A549 (cell line): ENCODE results near the gene PRX. TPM values are rescaled to one million over a fixed set of nuclear protein-coding genes. Genes with fewer than 3 reads are reported as not detected.

Experiments used
- ATAC-seq, 2 experiments: fragments of 200-7000 bp in 1 of 2; fragments of >200 bp in 1 of 2; cut with Nextera tagmentation in 1 of 2; cut with Tn5 transposase in 1 of 2; 3 replicates each; pipeline versions ENCODE4 v1.8.0 to v1.9.1; 2018 to 2020; ENCODE audit warnings: mild to moderate bottlenecking in 1 of 2, moderate library complexity in 1 of 2
- CTCF ChIA-PET: fragments of 300-600 bp; sonication (Branson Sonifier 250); formaldehyde crosslinking; extraction: SDS; loops from one replicate; lab custom pipeline; 2021; ENCODE audit warnings: antibody characterized with exemption, inconsistent platforms; lab: Yijun Ruan, JAX
- POLR2A ChIA-PET: fragments of 350-600 bp; formaldehyde crosslinking; extraction: SDS; loops from one replicate; lab custom pipeline; 2021; ENCODE audit warnings: antibody characterized with exemption, inconsistent platforms; lab: Yijun Ruan, JAX
- DNase-seq, 2 experiments: peaks; one replicate each; pipeline versions ENCODE4 v3.0.0 to v3.0.0-alpha.2; 2011 to 2016; ENCODE audit warnings: low read depth in 1 of 2, low spot score in 1 of 2
- FAIRE-seq: peaks from 2 replicates; lab custom pipeline; 2011; peaks lifted over from hg19 to GRCh38; lab: Jason Lieb, UNC
- H3K27ac ChIP-seq, 2 experiments: fragments of >200 bp; sonication (Bioruptor Twin); formaldehyde crosslinking; 3 replicates each; pipeline ENCODE4 v1.5.1; 2016 to 2017
- H3K4me1 ChIP-seq: fragments of >200 bp; sonication (Bioruptor Twin); formaldehyde crosslinking; 3 replicates; pipeline ENCODE4 v1.6.1; 2016
- H3K4me2 ChIP-seq: fragments of >200 bp; sonication (Bioruptor Twin); formaldehyde crosslinking; 3 replicates; pipeline ENCODE4 v1.6.1; 2016
- H3K4me3 ChIP-seq: fragments of >200 bp; sonication (Bioruptor Twin); formaldehyde crosslinking; 3 replicates; pipeline ENCODE4 v1.5.1; 2016
- H3K9me3 ChIP-seq: fragments of >200 bp; sonication (Bioruptor Twin); formaldehyde crosslinking; 3 replicates; pipeline ENCODE4 v1.6.1; 2016
- CBX2 ChIP-seq: fragments of 200-600 bp; sonication (generic); IDR thresholded peaks from 2 replicates; pipeline ENCODE4 v1.6.1; 2016; ENCODE audit warnings: low read depth, mild to moderate bottlenecking, borderline replicate concordance
- CHD4 ChIP-seq: fragments of 200-600 bp; sonication (generic); IDR thresholded peaks from 2 replicates; pipeline ENCODE4 v1.6.1; 2016; ENCODE audit warnings: antibody characterized with exemption, mild to moderate bottlenecking, borderline replicate concordance
- CTCF ChIP-seq: fragments of >200 bp; sonication (Bioruptor Twin); formaldehyde crosslinking; IDR thresholded peaks from 3 replicates; pipeline ENCODE4 v1.5.1; 2016
- EP300 ChIP-seq, 2 experiments: fragments of >200 bp; sonication (Bioruptor Twin); formaldehyde crosslinking; IDR thresholded peaks; 2 replicates in 1 of 2; 3 replicates in 1 of 2; pipeline ENCODE4 v1.6.1; 2016 to 2017
- ESRRA ChIP-seq: fragments of 150-350 bp; IDR thresholded peaks from 2 replicates; pipeline ENCODE4 v1.6.1; 2014; ENCODE audit warnings: mild to moderate bottlenecking, low read length, borderline replicate concordance
- FOSB ChIP-seq: fragments of 250-450 bp; sonication (Bioruptor Pico); IDR thresholded peaks from 2 replicates; pipeline ENCODE4 v1.5.0; 2020; ENCODE audit warnings: mild to moderate bottlenecking, moderate library complexity
- HEYL ChIP-seq: fragments of 250-450 bp; sonication (Bioruptor Pico); IDR thresholded peaks from 2 replicates; pipeline ENCODE4 v1.8.0; 2021; ENCODE audit warnings: mild to moderate bottlenecking, moderate library complexity
- HMGXB4 ChIP-seq: fragments of 250-450 bp; sonication (Bioruptor Pico); IDR thresholded peaks from 2 replicates; pipeline ENCODE4 v1.5.0; 2021; ENCODE audit warnings: mild to moderate bottlenecking, moderate library complexity, borderline replicate concordance
- JUN ChIP-seq, 2 experiments: fragments of >200 bp; sonication (Bioruptor Twin); formaldehyde crosslinking; IDR thresholded peaks; 2 replicates in 1 of 2; 3 replicates in 1 of 2; pipeline ENCODE4 v1.6.1; 2016 to 2017
- KDM1A ChIP-seq: fragments of 200-600 bp; sonication (generic); IDR thresholded peaks from 2 replicates; pipeline ENCODE4 v1.6.1; 2016; ENCODE audit warnings: low read depth, mild to moderate bottlenecking
- KDM5A ChIP-seq: fragments of 200-600 bp; sonication (generic); IDR thresholded peaks from 2 replicates; pipeline ENCODE4 v1.6.1; 2016; ENCODE audit warnings: antibody characterized with exemption, mild to moderate bottlenecking
- MAZ ChIP-seq: fragments of 150-350 bp; IDR thresholded peaks from 2 replicates; pipeline ENCODE4 v1.6.1; 2014; ENCODE audit warnings: antibody characterized with exemption, low read depth, low read length, borderline replicate concordance
- MYC ChIP-seq: IDR thresholded peaks from 2 replicates; pipeline ENCODE4 v1.6.1; 2012; ENCODE audit warnings: mild to moderate bottlenecking, inconsistent platforms, low read length, improper control_type of control experiment, borderline replicate concordance
- NPAS2 ChIP-seq: fragments of 250-450 bp; sonication (Bioruptor Pico); IDR thresholded peaks from 2 replicates; pipeline ENCODE4 v1.8.0; 2022; ENCODE audit warnings: mild to moderate bottlenecking, moderate library complexity, borderline replicate concordance
- RAD21 ChIP-seq, 2 experiments: fragments of >200 bp in 1 of 2; sonication (Bioruptor Twin) in 1 of 2; formaldehyde crosslinking in 1 of 2; IDR thresholded peaks in 1 of 2; conservative IDR thresholded peaks in 1 of 2; 2 replicates in 1 of 2; 3 replicates in 1 of 2; pipeline ENCODE4 v1.6.1; 2012 to 2018; ENCODE audit warnings: inconsistent platforms in 1 of 2
- REST ChIP-seq: fragments of 200-600 bp; sonication (generic); IDR thresholded peaks from 2 replicates; pipeline ENCODE4 v1.6.1; 2016; ENCODE audit warnings: antibody characterized with exemption, mild to moderate bottlenecking, moderate library complexity
- SMC3 ChIP-seq: fragments of >200 bp; sonication (Bioruptor Twin); formaldehyde crosslinking; IDR thresholded peaks from 3 replicates; pipeline ENCODE4 v1.6.1; 2018; ENCODE audit warnings: inconsistent platforms
- WGBS: methylation state at CpG from one replicate; pipeline ENCODE4 v1.1.6; 2017; ENCODE audit errors: missing lambda C conversion rate; 5-methylcytosine and 5-hydroxymethylcytosine counted together
- polyA plus RNA-seq, 4 experiments: library from polyadenylated mRNA; depleted of rRNA in 3 of 4; stranded (reverse); fragments of >200 nt; fragmentation: RNase III in 1 of 4; extraction: RNeasy Plus Mini Kit Qiagen cat#74134 plus additional on column Dnase treatment in 1 of 4; gene quantifications; 2 replicates in 3 of 4; 3 replicates in 1 of 4; pipeline ENCODE4 v1.2.3, GENCODE V29; 2011 to 2017

PRX gene
- polyA plus RNA-seq, 2 of the 4 experiments (the other 2 are of a cell fraction), result 1.6 to 1.8 TPM

- Histone ChIP-seq H3K4me1 (peaks cover 21% of the 10 kb centered on the region), H3K4me2 (no peak overlapping the region), H3K4me3 (no peak overlapping the region), H3K9me3 (no peaks in the 10 kb centered on the region), H3K27ac (no peak overlapping the region)
- ATAC-seq, result no peak
- POLR2A ChIA-PET, result interaction anchor here (1.9 to 6.2 kb wide), 3 partner anchors 8 to 13 kb away, joined by 10 to 47 read pairs (median 12); partner anchors contain the start of gene SERTAD1
- whole genome bisulfite sequencing, result 59% methylated on average over 4 of the region's 4 CpGs
- no peak for DNase-seq
- TF ChIP-seq CTCF, result no peak
- peak; percentile 48; the same call in 1 of the 2 replicates for TF ChIP-seq CHD4
- TF ChIP-seq KDM1A, result peak; percentile 71
- no peak for FAIRE-seq
- CTCF ChIA-PET, result interaction anchor here (0.7 to 26.4 kb wide), 9 partner anchors 5 to 274 kb away, joined by 3 to 950 read pairs (median 14); partner anchors contain the start of genes BLVRB, PRX, SERTAD1 and SERTAD3
Observed at GRCh38 chr19:40412866-40413265, 312 bp downstream of the PRX start.

GRCh38 chr19:40411958-40412499, 1.1 kb downstream of the PRX start:
- no peak for ATAC-seq
- H3K9me3 ChIP-seq, result no peaks in the 10 kb centered on the region
- FAIRE-seq, result peak; percentile 28
- no peak for DNase-seq
- TF ChIP-seq CBX2, result no peak
- TF ChIP-seq JUN (IDR thresholded peaks at IDR 0.05), result peak in 1 of 2 experiments; percentile 9; a peak in 1 of 5 replicates
- ChIA-PET CTCF (interaction anchor here (0.7 to 26.4 kb wide), 9 partner anchors 4 to 273 kb away, joined by 3 to 950 read pairs (median 11); partner anchors contain the start of genes BLVRB, PRX, SERTAD1 and SERTAD3), POLR2A (interaction anchor here (1.9 to 6.2 kb wide), 3 partner anchors 9 to 14 kb away, joined by 10 to 47 read pairs (median 12); partner anchors contain the start of gene SERTAD1)
- peak overlapping the region in 1 of 2 experiments; percentile 52; a peak in 3 of 6 replicates for H3K27ac ChIP-seq
- 63% methylated on average over 8 of the region's 8 CpGs for WGBS
- H3K4me1 ChIP-seq, result peaks cover 17% of the 10 kb centered on the region
- no peak overlapping the region for H3K4me2 ChIP-seq
- no peak overlapping the region for H3K4me3 ChIP-seq

GRCh38 chr19:40411125-40411842, 1.9 kb downstream of the PRX start:
- H3K4me1 ChIP-seq, result peaks cover 12% of the 10 kb centered on the region; the same call in 1 of the 3 replicates
- no peak for DNase-seq
- peak; percentile 19 to 31; a peak in 5 of 6 replicates for ATAC-seq
- H3K4me3 ChIP-seq, result no peak overlapping the region
- WGBS, result 64% methylated on average over 16 of the region's 16 CpGs
- peak overlapping the region in 1 of 2 experiments; percentile 52; a peak in 3 of 6 replicates for H3K27ac ChIP-seq
- POLR2A ChIA-PET, result interaction anchor here (1.2 to 2.8 kb wide), 3 partner anchors 10 to 15 kb away, joined by 4 to 12 read pairs (median 7); partner anchors contain the start of gene SERTAD1
- no peak overlapping the region for H3K4me2 ChIP-seq
- no peak for FAIRE-seq
- TF ChIP-seq KDM5A (no peak), HMGXB4 (CRISPR knock-in tag) (no peak), MAZ (no peak), KDM1A (no peak), EP300 (IDR thresholded peaks at IDR 0.05) (no peak), NPAS2 (no peak), HEYL (CRISPR knock-in tag) (no peak)
- H3K9me3 ChIP-seq, result no peaks in the 10 kb centered on the region
- CTCF ChIA-PET, result interaction anchor here (0.7 to 26.4 kb wide), 10 partner anchors 7 to 272 kb away, joined by 3 to 950 read pairs (median 6); partner anchors contain the start of genes BLVRB, PRX, SERTAD1 and SERTAD3

- DNase-seq, result no peak
- Histone ChIP-seq H3K4me1 (peaks cover 12% of the 10 kb centered on the region; the same call in 1 of the 3 replicates), H3K27ac (no peak overlapping the region), H3K4me3 (no peak overlapping the region), H3K4me2 (no peak overlapping the region), H3K9me3 (no peaks in the 10 kb centered on the region)
- POLR2A ChIA-PET, result interaction anchor here (1.8 to 2.8 kb wide), 2 partner anchors 11 to 16 kb away, joined by 7 to 12 read pairs; partner anchors contain the start of gene SERTAD1
- WGBS, result 77% methylated on average over 9 of the region's 9 CpGs
- CTCF ChIA-PET, result interaction anchor here (1.2 to 26.4 kb wide), 4 partner anchors 8 to 120 kb away, joined by 3 to 950 read pairs (median 126); partner anchors contain the start of genes BLVRB, PRX, SERTAD1 and SERTAD3
- no peak for ATAC-seq
- no peak for FAIRE-seq
- TF ChIP-seq RAD21 (conservative IDR thresholded peaks at IDR 0.05 in 1 of 2, IDR thresholded peaks at IDR 0.05 in 1 of 2) (no peak), SMC3 (no peak), FOSB (CRISPR knock-in tag) (no peak), MYC (no peak), REST (no peak), ESRRA (no peak), JUN (IDR thresholded peaks at IDR 0.05) (no peak)
Observed at GRCh38 chr19:40410030-40410389, 3.2 kb downstream of the PRX start.
